ENCODE results near the gene GPBP1L1.

Gene GPBP1L1

GRCh38 chr1:45589861-45590260 is 96.5 kb downstream of the GPBP1L1 start:
- ChIA-PET CTCF (no interaction called here), POLR2A (interaction anchor here (0.7 kb wide), 1 partner anchor 286 kb away, joined by 3 read pairs; no protein-coding TSS in a partner anchor)
- H3K4me1 ChIP-seq (ENCODE audit: control insufficient read depth, insufficient read depth, low read length), result no peaks in the 10 kb centered on the region
- H3K9me3 ChIP-seq (ENCODE audit: control insufficient read depth, insufficient read depth, low read depth, low read length), result no peaks in the 10 kb centered on the region
- peaks cover 38 to 65% of the 10 kb centered on the region in 2 experiments for H3K36me3 ChIP-seq (ENCODE audit: control insufficient read depth in 2 of 2, insufficient read depth in 1 of 2, low read length in 2 of 2)
- H3K4me3 ChIP-seq (ENCODE audit: low read depth, low read length), result no peak overlapping the region
- no peak for TF ChIP-seq ZNF324 (tag by site-specific recombination; IDR thresholded peaks at IDR 0.05)
- TF ChIP-seq ZBTB17 (tag by site-specific recombination; IDR thresholded peaks at IDR 0.05), result peak; percentile 34; the same call in 1 of the 2 replicates
- H3K27ac ChIP-seq (ENCODE audit: extremely low read depth, low read depth, low read length), result no peak overlapping the region

DNA sequence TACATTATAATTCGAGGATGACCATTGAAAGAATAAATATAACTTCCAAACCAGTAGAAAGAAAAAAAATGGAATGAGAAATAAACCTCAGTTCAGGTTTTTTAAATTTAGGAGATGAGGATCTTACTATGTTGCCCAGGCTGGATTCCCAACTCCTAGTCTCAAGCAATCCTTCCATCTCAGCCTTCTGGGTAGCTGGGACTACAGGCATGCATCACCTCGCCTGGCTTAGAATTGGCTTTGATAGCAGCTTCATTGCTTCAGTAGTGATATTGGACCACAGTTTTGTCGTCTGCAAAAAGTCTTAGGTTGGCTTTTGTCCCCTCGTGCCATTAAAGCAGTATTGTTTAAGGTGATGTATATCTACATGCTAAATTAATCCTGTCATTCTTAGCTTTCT is 99.6 kb downstream of the GPBP1L1 start:
- ChIA-PET CTCF (interaction anchor here (9.6 kb wide), 1 partner anchor 16 kb away, joined by 71 read pairs; no protein-coding TSS in a partner anchor), POLR2A (interaction anchor here (0.6 to 1.1 kb wide), 3 partner anchors 65 to 246 kb away, joined by 3 to 6 read pairs (median 4); partner anchors contain the start of genes MUTYH and PRDX1)
- peaks cover 9 to 34% of the 10 kb centered on the region in 2 experiments for H3K36me3 ChIP-seq (ENCODE audit: control insufficient read depth in 2 of 2, insufficient read depth in 1 of 2, low read length in 2 of 2)
- no peaks in the 10 kb centered on the region for H3K9me3 ChIP-seq (ENCODE audit: control insufficient read depth, insufficient read depth, low read depth, low read length)
- no peaks in the 10 kb centered on the region for H3K4me1 ChIP-seq (ENCODE audit: control insufficient read depth, insufficient read depth, low read length)
- H3K27ac ChIP-seq (ENCODE audit: extremely low read depth, low read depth, low read length), result no peak overlapping the region
- no peak overlapping the region for H3K4me3 ChIP-seq (ENCODE audit: low read depth, low read length)
- TF ChIP-seq ZNF121 (tag by site-specific recombination; IDR thresholded peaks at IDR 0.05) (peak; percentile 94), ZNF664 (tag by site-specific recombination; IDR thresholded peaks at IDR 0.05) (peak; percentile 43; the same call in 1 of the 2 replicates), ZNF423 (tag by site-specific recombination; IDR thresholded peaks at IDR 0.05) (no peak)

- H3K4me1 ChIP-seq (ENCODE audit: control insufficient read depth, insufficient read depth, low read length), result no peaks in the 10 kb centered on the region
Observed at GRCh38 chr1:45585496-45586075, 100.7 kb downstream of the GPBP1L1 start.

More at GRCh38 chr1:45585496-45586075, 100.7 kb downstream of the GPBP1L1 start:
- Histone ChIP-seq H3K4me3 (ENCODE audit: low read depth, low read length) (peak overlapping the region; percentile 79), H3K27ac (ENCODE audit: extremely low read depth, low read depth, low read length) (no peak overlapping the region), H3K9me3 (ENCODE audit: control insufficient read depth, insufficient read depth, low read depth, low read length) (no peaks in the 10 kb centered on the region), H3K36me3 (ENCODE audit: control insufficient read depth in 2 of 2, insufficient read depth in 1 of 2, low read length in 2 of 2) (peaks cover 0 to 24% of the 10 kb centered on the region in 2 experiments; a peak in 2 of 3 replicates)
- POLR2A ChIA-PET, result interaction anchor here (0.6 to 3.2 kb wide), 13 partner anchors 8 to 294 kb away, joined by 3 to 56 read pairs (median 4); partner anchors contain the start of genes AKR1A1, GPBP1L1, MUTYH and PRDX1
- CTCF ChIA-PET, result interaction anchor here (0.6 to 9.6 kb wide), 3 partner anchors 10 to 73 kb away, joined by 4 to 71 read pairs (median 5); no protein-coding TSS in a partner anchor
- no peak for TF ChIP-seq ZSCAN23 (tag by site-specific recombination; IDR thresholded peaks at IDR 0.05)
- TF ChIP-seq ZBTB49 (tag by site-specific recombination; IDR thresholded peaks at IDR 0.05; ENCODE audit: low read depth), result no peak
- no peak for TF ChIP-seq ZNF654 (tag by site-specific recombination; IDR thresholded peaks at IDR 0.05; ENCODE audit: low read depth)
- TF ChIP-seq, protein P1, sequence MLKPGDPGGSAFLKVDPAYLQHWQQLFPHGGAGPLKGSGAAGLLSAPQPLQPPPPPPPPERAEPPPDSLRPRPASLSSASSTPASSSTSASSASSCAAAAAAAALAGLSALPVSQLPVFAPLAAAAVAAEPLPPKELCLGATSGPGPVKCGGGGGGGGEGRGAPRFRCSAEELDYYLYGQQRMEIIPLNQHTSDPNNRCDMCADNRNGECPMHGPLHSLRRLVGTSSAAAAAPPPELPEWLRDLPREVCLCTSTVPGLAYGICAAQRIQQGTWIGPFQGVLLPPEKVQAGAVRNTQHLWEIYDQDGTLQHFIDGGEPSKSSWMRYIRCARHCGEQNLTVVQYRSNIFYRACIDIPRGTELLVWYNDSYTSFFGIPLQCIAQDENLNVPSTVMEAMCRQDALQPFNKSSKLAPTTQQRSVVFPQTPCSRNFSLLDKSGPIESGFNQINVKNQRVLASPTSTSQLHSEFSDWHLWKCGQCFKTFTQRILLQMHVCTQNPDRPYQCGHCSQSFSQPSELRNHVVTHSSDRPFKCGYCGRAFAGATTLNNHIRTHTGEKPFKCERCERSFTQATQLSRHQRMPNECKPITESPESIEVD (tag by site-specific recombination; IDR thresholded peaks at IDR 0.05), result no peak
- no peak for TF ChIP-seq GLI4 (tag by site-specific recombination; IDR thresholded peaks at IDR 0.05)
- no peak for TF ChIP-seq ZNF621 (tag by site-specific recombination; IDR thresholded peaks at IDR 0.05)
- no peak for TF ChIP-seq ZNF513 (tag by site-specific recombination; IDR thresholded peaks at IDR 0.05)
- TF ChIP-seq ZNF529 (tag by site-specific recombination; IDR thresholded peaks at IDR 0.05; ENCODE audit: insufficient replicate concordance), result no peak
- TF ChIP-seq PRDM1 (tag by site-specific recombination; IDR thresholded peaks at IDR 0.05), result 0 out of 2 replicates have a peak, but pooled peaks have one; percentile 35
- TF ChIP-seq ZNF600 (tag by site-specific recombination; IDR thresholded peaks at IDR 0.05), result peak; percentile 55; the same call in 1 of the 2 replicates

All from HEK293 (cell line).